Measurements from ENCODE around the gene TCEAL3.
"Not testable (repeated sequence)": the region's sequence is repeated elsewhere in the genome, so short reads cannot be mapped to it uniquely, and the experiment has no call there.

TCEAL3 gene

DNA sequence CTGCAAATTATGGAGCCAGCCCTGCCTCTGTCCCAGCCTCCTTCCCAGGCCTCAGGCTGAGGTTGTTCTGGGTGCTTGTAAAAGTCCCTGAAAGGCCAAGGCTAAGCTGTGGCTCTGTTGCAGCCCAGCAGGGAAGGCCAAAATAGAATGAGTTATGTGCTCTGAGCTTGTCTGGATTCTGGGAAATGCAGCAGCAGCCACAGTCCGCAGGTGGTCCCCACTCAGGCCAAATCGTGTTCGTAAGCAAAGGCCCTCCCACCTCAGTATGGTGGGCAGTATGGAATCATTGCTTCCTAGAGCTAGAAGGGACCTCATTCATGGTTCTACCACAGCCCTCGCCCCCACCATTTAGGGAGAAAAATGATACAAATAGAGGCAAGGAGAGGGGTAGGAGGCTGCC, 16.3 kb downstream of the TCEAL3 start:
- DNase-seq (ENCODE audit: low spot score): no peak

GRCh38 chrX:103626855-103627254, 19.1 kb downstream of the TCEAL3 start:
- DNase-seq (ENCODE audit: low spot score): no peak

GRCh38 chrX:103628386-103629317, 20.9 kb downstream of the TCEAL3 start, which contains the start of gene TCEAL1:
TSS of gene TCEAL1 (plus strand) at chrX:103628975. CDS start at chrX:103629917, 942 bp downstream.
- peak; percentile 55 for DNase-seq (ENCODE audit: low spot score)

- peak; percentile 76 for DNase-seq (ENCODE audit: low spot score)
Observed at GRCh38 chrX:103629318-103630170, 21.8 kb downstream of the TCEAL3 start.

DNA sequence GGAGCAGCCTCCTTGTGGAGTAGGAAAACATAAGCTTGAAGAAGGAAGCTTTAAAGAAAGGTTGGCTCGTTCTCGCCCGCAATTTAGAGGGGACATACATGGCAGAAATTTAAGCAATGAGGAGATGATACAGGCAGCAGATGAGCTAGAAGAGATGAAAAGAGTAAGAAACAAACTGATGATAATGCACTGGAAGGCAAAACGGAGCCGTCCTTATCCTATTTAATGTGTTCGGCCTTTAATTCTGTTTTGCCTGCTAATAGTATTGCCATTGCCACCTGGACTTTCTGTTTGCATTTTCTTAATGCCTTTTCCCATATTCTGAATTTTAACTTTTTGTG, 22.4 kb downstream of the TCEAL3 start:
- DNase-seq (ENCODE audit: low spot score): no peak

DNA sequence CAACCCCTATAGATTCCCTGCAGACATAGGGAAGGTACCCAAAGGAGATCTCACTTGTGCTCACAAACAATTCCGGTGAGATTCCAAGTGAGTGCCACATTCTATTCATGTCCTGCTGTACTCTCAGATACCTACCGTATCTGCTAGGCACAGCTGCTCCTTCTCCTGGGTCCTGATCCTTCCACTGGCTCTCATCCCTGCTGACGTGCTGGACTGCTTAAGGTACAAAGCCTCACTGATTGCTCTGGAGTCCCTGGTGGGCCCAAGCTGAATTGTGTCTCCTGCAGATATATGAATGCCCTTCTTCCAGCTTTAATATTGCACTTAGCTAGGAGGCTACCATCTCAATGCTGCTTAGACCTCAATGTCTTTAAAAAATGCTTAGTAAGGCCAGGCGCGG, 23.4 kb downstream of the TCEAL3 start:
- DNase-seq (ENCODE audit: low spot score): no peak

GRCh38 chrX:103635436-103635835, 27.7 kb downstream of the TCEAL3 start:
- no peak for DNase-seq (ENCODE audit: low spot score)

DNA sequence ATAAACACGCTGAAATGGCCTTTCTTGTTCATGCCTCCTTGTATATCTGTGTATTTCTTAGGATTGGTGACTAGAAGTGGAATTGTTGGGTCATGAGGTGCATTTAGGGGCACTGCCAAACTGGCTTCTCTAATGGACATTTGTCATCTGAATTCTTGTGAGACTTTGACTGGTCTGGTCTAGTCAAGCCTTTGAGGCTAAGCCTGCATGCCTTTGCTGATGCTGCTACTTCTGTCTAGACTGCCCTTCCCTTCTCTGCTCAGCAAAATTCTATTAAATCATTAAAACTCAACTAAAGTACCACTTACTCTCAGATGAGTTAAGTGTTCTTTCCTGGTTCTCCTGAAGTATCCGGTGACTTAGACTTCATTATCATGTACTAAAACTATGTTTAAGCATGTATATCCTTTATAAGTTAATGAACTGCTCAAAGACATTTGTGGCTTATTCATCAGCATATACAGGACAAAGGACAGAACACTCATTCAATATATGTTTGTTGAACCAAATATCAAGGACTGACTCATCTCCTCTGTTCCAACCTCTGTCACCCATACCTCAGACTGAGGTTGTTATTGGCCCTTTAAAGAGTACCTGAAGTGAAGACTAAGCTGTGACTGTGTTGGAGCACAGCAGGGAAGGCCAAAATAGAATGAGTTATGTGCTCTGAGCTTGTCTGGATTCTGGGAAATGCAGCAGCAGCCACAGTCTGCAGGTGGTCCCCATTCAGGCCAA, 30.0 kb downstream of the TCEAL3 start:
- DNase-seq (ENCODE audit: low spot score): no peak

- peak; percentile 75 for DNase-seq (ENCODE audit: low spot score)
Observed at GRCh38 chrX:103638479-103639346, 30.9 kb downstream of the TCEAL3 start.

DNA sequence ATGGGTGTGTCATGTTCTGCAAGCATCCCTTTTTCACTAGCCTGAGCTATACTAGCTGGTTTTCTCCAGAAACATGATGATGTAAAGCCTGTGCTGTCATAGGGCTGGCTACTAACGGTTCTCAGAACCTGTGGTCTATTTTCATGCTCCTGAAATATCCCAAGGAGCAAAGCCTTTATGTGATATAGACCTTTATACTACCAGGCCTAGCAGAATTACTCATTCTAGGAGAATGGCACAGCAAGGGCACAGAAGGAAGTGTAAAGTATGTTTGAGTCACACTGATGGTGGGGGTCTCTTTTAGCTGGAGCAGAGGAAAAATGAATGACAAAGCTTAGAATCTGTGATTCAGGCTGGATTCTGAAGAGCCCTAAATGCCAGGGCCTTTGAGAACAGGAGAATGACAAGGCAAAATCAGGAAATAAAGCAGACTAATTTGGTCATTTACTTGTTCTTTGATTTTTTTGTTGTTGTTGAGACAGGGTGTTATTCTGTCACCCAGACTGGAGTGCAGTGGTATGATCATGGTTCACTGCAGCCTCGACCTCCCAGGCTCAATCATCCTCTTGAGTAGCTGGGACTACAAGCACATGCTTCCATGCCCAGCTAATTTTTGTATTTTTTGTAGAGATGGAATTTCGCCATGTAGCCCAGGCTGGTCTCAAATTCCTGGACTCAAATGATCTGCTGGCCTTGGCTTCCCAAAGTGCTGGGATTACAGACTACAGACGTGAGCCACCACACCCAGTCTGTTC, 32.8 kb downstream of the TCEAL3 start:
- no peak for DNase-seq (ENCODE audit: low spot score)

DNA sequence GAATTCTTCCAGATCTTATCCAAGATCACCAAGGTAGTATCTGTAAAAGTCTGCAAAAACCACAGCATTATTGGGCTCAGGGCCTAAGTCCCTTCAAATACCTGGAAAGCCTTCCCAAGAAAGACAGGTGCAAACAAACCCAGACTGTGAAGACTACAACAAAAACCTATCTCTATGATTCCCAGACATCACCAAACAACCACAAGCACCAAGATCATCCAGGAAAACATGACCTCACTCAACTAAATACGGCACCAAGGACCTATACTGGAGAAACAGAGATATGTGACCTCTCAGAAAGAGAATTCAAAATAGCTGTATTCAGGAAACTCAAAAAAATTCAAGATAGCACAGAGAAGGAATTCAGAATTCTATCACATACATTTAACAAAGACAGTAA, 36.4 kb downstream of the TCEAL3 start:
- DNase-seq (ENCODE audit: low spot score): no peak

DNA sequence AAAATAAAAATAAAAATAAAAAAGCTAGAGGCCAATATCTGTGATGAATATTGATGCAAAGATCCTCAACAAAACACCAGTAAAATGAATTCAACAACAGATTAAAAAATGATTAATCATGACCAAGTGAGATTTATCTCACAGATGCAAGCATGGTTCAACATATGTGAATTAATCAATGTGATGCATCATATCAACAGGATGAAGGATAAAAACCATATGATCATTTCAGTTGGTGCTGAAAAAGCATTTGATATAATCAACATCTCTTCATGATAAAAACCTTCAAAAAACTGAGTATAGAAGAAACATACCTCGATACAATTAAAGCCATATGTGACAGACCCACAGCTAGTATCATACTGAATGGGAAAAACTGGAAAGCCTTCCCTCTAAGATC, 39.9 kb downstream of the TCEAL3 start:
- DNase-seq (ENCODE audit: low spot score): no peak

GRCh38 chrX:103651151-103651773, 43.5 kb downstream of the TCEAL3 start:
- DNase-seq (ENCODE audit: low spot score): peak; percentile 83

DNA sequence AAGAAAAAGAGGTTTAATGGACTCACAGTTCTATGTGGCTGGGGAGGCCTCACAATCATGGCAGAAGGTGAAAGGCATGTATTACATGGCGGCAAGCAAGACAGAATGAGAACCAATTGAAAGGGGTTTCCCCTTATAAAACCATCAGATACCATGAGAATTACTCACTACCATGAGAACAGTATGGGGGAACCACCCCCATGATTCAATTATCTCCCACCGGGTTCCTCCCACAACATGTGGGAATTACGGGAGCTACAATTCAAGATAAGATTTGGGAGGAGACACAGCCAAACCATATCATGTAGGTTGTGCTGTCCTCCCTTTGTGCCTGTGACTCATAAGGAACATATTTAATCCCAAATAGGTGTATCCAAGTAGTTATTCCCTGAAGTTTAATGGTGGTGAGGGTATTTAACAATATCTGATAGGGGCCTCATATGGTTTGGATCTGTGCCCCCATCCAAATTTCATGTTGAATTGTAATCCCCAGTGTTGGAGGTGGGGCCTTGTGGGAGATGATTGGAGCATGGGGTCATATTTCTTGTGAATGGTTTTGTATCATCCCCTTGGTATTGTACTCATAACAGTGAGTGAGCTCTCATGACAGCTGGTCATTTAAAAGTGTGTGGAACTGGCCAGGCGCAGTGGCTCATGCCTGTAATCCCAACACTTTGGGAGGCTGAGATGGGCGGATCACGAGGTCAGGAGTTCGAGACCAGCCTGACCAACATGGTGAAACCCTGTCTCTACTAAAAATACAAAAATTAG, 47.7 kb downstream of the TCEAL3 start:
- not testable (repeated sequence) for DNase-seq (ENCODE audit: low spot score)

DNA sequence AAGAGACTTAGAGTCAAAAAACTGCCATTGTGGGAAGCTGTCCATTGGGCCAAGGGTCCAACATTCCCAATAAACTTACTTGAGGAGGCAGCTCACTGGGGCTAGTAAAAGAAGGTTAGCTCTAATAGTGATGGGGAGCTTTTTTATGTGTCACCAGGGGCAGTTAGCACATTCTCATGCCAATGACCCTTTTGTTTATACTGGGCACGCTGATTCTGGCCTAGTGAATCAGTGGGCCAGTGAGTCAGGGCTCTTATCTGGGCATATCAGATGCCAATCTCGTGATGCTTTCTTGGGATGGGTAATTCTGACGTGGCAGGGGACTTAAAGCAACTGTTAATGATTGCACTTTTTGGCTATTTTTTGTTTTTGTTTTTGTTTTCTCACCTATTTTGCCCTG, 48.9 kb downstream of the TCEAL3 start:
- DNase-seq (ENCODE audit: low spot score): no peak

- DNase-seq (ENCODE audit: low spot score): not testable (repeated sequence)
Observed at GRCh38 chrX:103657066-103657465, 49.3 kb downstream of the TCEAL3 start.

- DNase-seq (ENCODE audit: low spot score): no peak
Observed at GRCh38 chrX:103658681-103659433, 51.1 kb downstream of the TCEAL3 start.

GRCh38 chrX:103659460-103659859, 51.7 kb downstream of the TCEAL3 start:
- not testable (repeated sequence) for DNase-seq (ENCODE audit: low spot score)
